HCT116 (cell line): ENCODE measurements around the gene CPZ. TPM values are rescaled to one million over a fixed set of nuclear protein-coding genes. Genes with fewer than 3 reads are reported as not detected.

Source experiments
- ATAC-seq: fragments of 200-7000 bp; cut with Tn5 transposase; 2 replicates; pipeline ENCODE4 v1.9.1; 2020; ENCODE audit warnings: mild to moderate bottlenecking, moderate library complexity
- BruUV-seq: library from RNA; stranded (reverse); fragments of 400-500 nt; replicated peaks from 2 replicates; lab custom pipeline; 2021; lab: Mats Ljungman, UMichigan
- CTCF ChIA-PET: fragments of 300-600 bp; sonication (Branson Sonifier 250); formaldehyde crosslinking; loops from one replicate; lab custom pipeline; 2021; ENCODE audit warnings: antibody characterized with exemption; lab: Charles Lee
- POLR2A ChIA-PET: fragments of 300-600, 350-600 bp; sonication (Branson Sonifier 250); formaldehyde crosslinking; loops from one replicate; lab custom pipeline; 2021; ENCODE audit warnings: antibody characterized with exemption; lab: Charles Lee
- RAD21 ChIA-PET, 2 experiments: fragments of 300-600 bp; sonication (Branson Sonifier 250); formaldehyde crosslinking; loops; one replicate each; lab custom pipeline; 2023; ENCODE audit warnings: low total read pairs in 2 of 2; ENCODE audit not compliant: uncharacterized antibody in 2 of 2, unreplicated experiment in 2 of 2, low non-redundant PET in 1 of 2; lab: Charles Lee
- DNase-seq: peaks from one replicate; pipeline ENCODE4 v3.0.0-alpha.2; 2010; ENCODE audit warnings: low read depth, low spot score
- H2AFZ ChIP-seq: fragments of 200-600 bp; shearing (Covaris generic), sonication (generic); 2 replicates; pipeline ENCODE4 v1.6.1; 2017; ENCODE audit warnings: low read depth, mixed run types, mixed read lengths, antibody characterized with exemption, low read length; ENCODE audit not compliant: poor library complexity, severe bottlenecking
- H3K27ac ChIP-seq: 2 replicates; pipeline ENCODE4 v1.5.1; 2012; ENCODE audit warnings: low read depth, low read length
- H3K27me3 ChIP-seq: fragments of 200-600 bp; sonication (generic); 2 replicates; pipeline ENCODE4 v1.6.1; 2016; ENCODE audit warnings: mixed run types, low read length, mixed read lengths; ENCODE audit not compliant: insufficient read depth
- H3K36me3 ChIP-seq, 2 experiments: fragments of 200-500 bp in 1 of 2; fragments of 200-600 bp in 1 of 2; sonication (Bioruptor generic) in 1 of 2; sonication (generic) in 1 of 2; 2 replicates each; pipeline versions ENCODE4 v1.5.1 to v1.6.1; 2014 to 2016; ENCODE audit warnings: low read length in 2 of 2, inconsistent platforms in 1 of 2, mixed read lengths in 1 of 2, mixed run types in 1 of 2; ENCODE audit not compliant: insufficient read depth in 2 of 2, control insufficient read depth in 1 of 2
- H3K4me1 ChIP-seq, 2 experiments: fragments of 200-600 bp in 1 of 2; sonication (generic) in 1 of 2; 2 replicates each; pipeline versions ENCODE4 v1.5.1 to v1.6.1; 2012 to 2017; ENCODE audit warnings: low read length in 2 of 2, inconsistent platforms in 1 of 2, mild to moderate bottlenecking in 1 of 2, mixed read lengths in 1 of 2, mixed run types in 1 of 2, moderate library complexity in 1 of 2; ENCODE audit not compliant: insufficient read depth in 2 of 2, control insufficient read depth in 1 of 2
- H3K4me2 ChIP-seq: fragments of 200-600 bp; sonication (generic); 2 replicates; pipeline ENCODE4 v1.6.1; 2017; ENCODE audit warnings: mixed run types, low read length, mixed read lengths
- H3K4me3 ChIP-seq, 2 experiments: fragments of 200-600 bp in 1 of 2; sonication (generic) in 1 of 2; replicated peaks in 1 of 2; 2 replicates each; pipeline ENCODE4 v1.5.1; 2011 to 2016; ENCODE audit warnings: low read length in 2 of 2, control low read depth in 1 of 2, low read depth in 1 of 2, mild to moderate bottlenecking in 1 of 2, mixed read lengths in 1 of 2, mixed run types in 1 of 2
- H3K79me2 ChIP-seq: fragments of 200-600 bp; sonication (generic); 2 replicates; pipeline ENCODE4 v1.6.1; 2017; ENCODE audit warnings: mild to moderate bottlenecking, mixed run types, low read length, moderate library complexity, mixed read lengths; ENCODE audit not compliant: insufficient read depth
- H3K9ac ChIP-seq: fragments of 200-600 bp; sonication (generic); 2 replicates; pipeline ENCODE4 v1.6.1; 2016; ENCODE audit warnings: low read length, mixed read lengths
- H3K9me2 ChIP-seq: fragments of 200-600 bp; sonication (generic), shearing (Covaris generic); 2 replicates; pipeline ENCODE4 v1.6.1; 2017; ENCODE audit warnings: mixed run types, mild to moderate bottlenecking, moderate library complexity; ENCODE audit not compliant: insufficient read depth
- H3K9me3 ChIP-seq, 2 experiments: fragments of 200-500 bp in 1 of 2; fragments of 200-600 bp in 1 of 2; sonication (Bioruptor generic) in 1 of 2; sonication (generic) in 1 of 2; 2 replicates each; pipeline ENCODE4 v1.6.1; 2014 to 2017; ENCODE audit warnings: low read length in 2 of 2, mixed read lengths in 2 of 2, inconsistent platforms in 1 of 2, low read depth in 1 of 2, mild to moderate bottlenecking in 1 of 2, mixed run types in 1 of 2, moderate library complexity in 1 of 2; ENCODE audit not compliant: control insufficient read depth in 1 of 2, insufficient read depth in 1 of 2
- H4K20me1 ChIP-seq: fragments of 200-600 bp; sonication (generic), shearing (Covaris generic); 2 replicates; pipeline ENCODE4 v1.6.1; 2017; ENCODE audit warnings: mixed run types, mild to moderate bottlenecking, moderate library complexity; ENCODE audit not compliant: insufficient read depth
- CEBPB ChIP-seq: IDR thresholded peaks from 2 replicates; pipeline ENCODE4 v1.6.1; 2012; ENCODE audit warnings: low read depth
- EZH2phosphoT487 ChIP-seq: fragments of 200-600 bp; IDR thresholded peaks from 2 replicates; pipeline ENCODE4 v1.6.1; 2018; ENCODE audit warnings: antibody characterized with exemption, borderline replicate concordance
- FOSL1 ChIP-seq: IDR thresholded peaks from 2 replicates; pipeline ENCODE4 v1.6.1; 2012; ENCODE audit warnings: low read depth
- JUND ChIP-seq: IDR thresholded peaks from 2 replicates; pipeline ENCODE4 v1.6.1; 2012
- POLR2AphosphoS5 ChIP-seq: IDR thresholded peaks from 2 replicates; pipeline ENCODE4 v1.6.1; 2011; ENCODE audit warnings: mild to moderate bottlenecking, low read depth, low read length, moderate library complexity
- SRF ChIP-seq: IDR thresholded peaks from 2 replicates; pipeline ENCODE4 v1.6.1; 2012; ENCODE audit warnings: low read depth
- TCF7L2 ChIP-seq: IDR thresholded peaks from 2 replicates; pipeline ENCODE4 v1.7.0; 2011; ENCODE audit warnings: borderline replicate concordance, inconsistent platforms; ENCODE audit not compliant: insufficient read depth, insufficient read length; ENCODE audit errors: extremely low read depth
- intact Hi-C: fragments of 100-400 bp; cut with micrococcal nuclease; formaldehyde crosslinking; loops from 2 replicates; pipeline ENCODE4 v1.10.0; 2022
- total RNA-seq: library from RNA; stranded (reverse); gene quantifications from one replicate; pipeline ENCODE4 v1.2.1, GENCODE V29; 2021; ENCODE audit not compliant: unreplicated experiment
- TF ChIP-seq, protein P1 (sequence below), 3 experiments: fragments of 200-600 bp in 1 of 3; sonication (generic) in 1 of 3; IDR thresholded peaks in 2 of 3; conservative IDR thresholded peaks in 1 of 3; 2 replicates each; pipeline ENCODE4 v1.5.1; 2012 to 2017; ENCODE audit warnings: low read depth in 2 of 3, low read length in 2 of 3, antibody characterized with exemption in 1 of 3, borderline replicate concordance in 1 of 3, control low read depth in 1 of 3, mild to moderate bottlenecking in 1 of 3, mixed read lengths in 1 of 3, mixed run types in 1 of 3, moderate library complexity in 1 of 3; ENCODE audit not compliant: insufficient read depth in 1 of 3

Gene CPZ
- total RNA-seq, 1 experiment from 2014 or later, result not detected

DNA sequence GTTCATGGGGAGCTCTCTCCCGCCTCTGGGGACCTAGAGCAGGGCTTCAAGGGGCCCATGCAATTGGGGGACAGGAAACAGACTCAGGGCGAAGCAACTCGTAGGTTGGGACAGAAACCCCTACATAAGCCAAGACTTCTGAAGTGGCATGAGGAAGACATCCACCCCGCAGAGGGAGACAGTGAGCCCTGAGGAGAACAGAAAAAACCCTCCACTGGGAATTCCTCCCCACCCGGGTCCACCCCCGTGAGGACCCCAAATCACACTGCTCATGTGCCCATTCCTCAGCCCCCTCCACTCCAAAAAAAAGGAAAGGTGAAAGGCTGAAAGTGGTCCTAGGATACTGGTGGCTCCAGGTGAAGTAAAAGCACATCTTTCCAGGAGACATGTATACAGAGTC, 74.0 kb downstream of the CPZ start:
- DNase-seq (no peak), ATAC-seq (no peak)
- TF ChIP-seq JUND (no peak), CEBPB (no peak), POLR2AphosphoS5 (no peak), SRF (no peak), EZH2phosphoT487 (no peak), FOSL1 (no peak), TCF7L2 (no peak)
- TF ChIP-seq, protein P1, sequence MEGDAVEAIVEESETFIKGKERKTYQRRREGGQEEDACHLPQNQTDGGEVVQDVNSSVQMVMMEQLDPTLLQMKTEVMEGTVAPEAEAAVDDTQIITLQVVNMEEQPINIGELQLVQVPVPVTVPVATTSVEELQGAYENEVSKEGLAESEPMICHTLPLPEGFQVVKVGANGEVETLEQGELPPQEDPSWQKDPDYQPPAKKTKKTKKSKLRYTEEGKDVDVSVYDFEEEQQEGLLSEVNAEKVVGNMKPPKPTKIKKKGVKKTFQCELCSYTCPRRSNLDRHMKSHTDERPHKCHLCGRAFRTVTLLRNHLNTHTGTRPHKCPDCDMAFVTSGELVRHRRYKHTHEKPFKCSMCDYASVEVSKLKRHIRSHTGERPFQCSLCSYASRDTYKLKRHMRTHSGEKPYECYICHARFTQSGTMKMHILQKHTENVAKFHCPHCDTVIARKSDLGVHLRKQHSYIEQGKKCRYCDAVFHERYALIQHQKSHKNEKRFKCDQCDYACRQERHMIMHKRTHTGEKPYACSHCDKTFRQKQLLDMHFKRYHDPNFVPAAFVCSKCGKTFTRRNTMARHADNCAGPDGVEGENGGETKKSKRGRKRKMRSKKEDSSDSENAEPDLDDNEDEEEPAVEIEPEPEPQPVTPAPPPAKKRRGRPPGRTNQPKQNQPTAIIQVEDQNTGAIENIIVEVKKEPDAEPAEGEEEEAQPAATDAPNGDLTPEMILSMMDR (IDR thresholded peaks at IDR 0.05 in 2 of 3, conservative IDR thresholded peaks at IDR 0.05 in 1 of 3; ENCODE audit: borderline replicate concordance in 1 of 3, insufficient read depth in 1 of 3, low read depth in 2 of 3, low read length in 2 of 3), result peak in 1 of 3 experiments; percentile 13; a peak in 1 of 6 replicates
- peaks cover 0 to 8% of the 10 kb centered on the region in 2 experiments; a peak in 1 of 4 replicates for H3K4me1 ChIP-seq
- CTCF ChIA-PET, result no interaction called here
- H3K9me2 ChIP-seq, result no peaks in the 10 kb centered on the region
- H3K36me3 ChIP-seq, result no peaks in the 10 kb centered on the region
- no peaks in the 10 kb centered on the region for H4K20me1 ChIP-seq
- RAD21 ChIA-PET, result no interaction called here
- peaks cover 40% of the 10 kb centered on the region for H3K27me3 ChIP-seq
- no peak overlapping the region for H3K4me3 ChIP-seq
- no peak overlapping the region for H2AFZ ChIP-seq
- no peaks in the 10 kb centered on the region for H3K9me3 ChIP-seq
- POLR2A ChIA-PET, result no interaction called here
- no peak overlapping the region for H3K27ac ChIP-seq
- H3K4me2 ChIP-seq, result no peak overlapping the region
- no peaks in the 10 kb centered on the region for H3K79me2 ChIP-seq
- no TSS peak for BruUV-seq
- intact Hi-C loops, result no loop called here
- H3K9ac ChIP-seq, result no peak overlapping the region

Other genes starting within 250 kb of the CPZ start
- 16.9 TPM for gene ACOX3, start 152.0 kb upstream of the CPZ start, total RNA-seq
- 25.8 TPM for gene TRMT44, start 152.0 kb upstream of the CPZ start, total RNA-seq
- not detected for gene GPR78, start 12.4 kb upstream of the CPZ start, total RNA-seq